Endothelial cell of umbilical vein (primary cell): Measurements from ENCODE around the gene PLEKHO1.

Source experiments
- CTCF ChIP-seq, 2 donors: IDR thresholded peaks; 1 replicate in 1 of 2; 2 replicates in 1 of 2; pipeline ENCODE4 v1.5.1; 2011; ENCODE audit warnings: low read length in 2 of 2, mild to moderate bottlenecking in 2 of 2, moderate library complexity in 2 of 2, control low read depth in 1 of 2, inconsistent platforms in 1 of 2, low read depth in 1 of 2; ENCODE audit not compliant: insufficient read depth in 1 of 2; ENCODE audit errors: extremely low read depth in 1 of 2
- MAX ChIP-seq: IDR thresholded peaks from 2 replicates; pipeline ENCODE4 v1.6.1; 2011; ENCODE audit not compliant: insufficient read depth, insufficient read length
- MYC ChIP-seq: IDR thresholded peaks from one replicate; pipeline ENCODE4 v1.6.1; 2011; ENCODE audit warnings: mild to moderate bottlenecking, low read depth, low read length
- POLR2AphosphoS5 ChIP-seq: IDR thresholded peaks from 2 replicates; pipeline ENCODE4 v1.6.1; 2012; ENCODE audit warnings: low read depth, mild to moderate bottlenecking, control low read depth, low read length, moderate library complexity; ENCODE audit not compliant: insufficient read depth

- no peak for TF ChIP-seq MAX
- no peak for TF ChIP-seq CTCF (IDR thresholded peaks at IDR 0.05; ENCODE audit: extremely low read depth in 1 of 2, insufficient read depth in 1 of 2, low read depth in 1 of 2, low read length in 2 of 2)
- no peak for TF ChIP-seq POLR2AphosphoS5
- TF ChIP-seq MYC, result no peak
Measured at GRCh38 chr1:150144606-150145005, 5.1 kb upstream of the PLEKHO1 start.
